HFF-Myc (cell line): Measurements from ENCODE around the gene MMP20.

Experiments used
- DNase-seq: peaks from one replicate; pipeline ENCODE4 v3.0.0-alpha.2; 2011; ENCODE audit warnings: low read depth; ENCODE audit errors: extremely low read depth
- H3K4me3 ChIP-seq: replicated peaks from 2 replicates; pipeline ENCODE4 v1.5.1; 2011; ENCODE audit warnings: low read depth, mild to moderate bottlenecking, control low read depth, low read length
- CTCF ChIP-seq: IDR thresholded peaks from 2 replicates; pipeline ENCODE4 v1.5.1; 2012; ENCODE audit warnings: mild to moderate bottlenecking, low read depth, low read length, control low read depth; ENCODE audit errors: missing control alignments

The MMP20 gene

GRCh38 chr11:102604875-102605274 lies 20.3 kb downstream of the MMP20 start:
- H3K4me3 ChIP-seq: no peak overlapping the region
- DNase-seq: no peak
- no peak for TF ChIP-seq CTCF

- TF ChIP-seq CTCF: no peak
- H3K4me3 ChIP-seq: no peak overlapping the region
Observed at GRCh38 chr11:102604011-102604410, 21.1 kb downstream of the MMP20 start.

GRCh38 chr11:102603576-102603975 lies 21.6 kb downstream of the MMP20 start:
- no peak for TF ChIP-seq CTCF
- H3K4me3 ChIP-seq: no peak overlapping the region
- no peak for DNase-seq

More at GRCh38 chr11:102604011-102604410, 21.1 kb downstream of the MMP20 start:
- DNase-seq: no peak

- no peak for TF ChIP-seq CTCF
- no peak for DNase-seq
- no peak overlapping the region for H3K4me3 ChIP-seq
Observed at GRCh38 chr11:102603091-102603490, 22.0 kb downstream of the MMP20 start.

GRCh38 chr11:102600666-102601065 lies 24.5 kb downstream of the MMP20 start:
- no peak overlapping the region for H3K4me3 ChIP-seq
- DNase-seq: no peak
- TF ChIP-seq CTCF: no peak

- TF ChIP-seq CTCF: no peak
- no peak overlapping the region for H3K4me3 ChIP-seq
- peak; percentile 85 for DNase-seq
Observed at GRCh38 chr11:102599642-102600261, 25.4 kb downstream of the MMP20 start.

GRCh38 chr11:102598272-102598671 lies 26.9 kb downstream of the MMP20 start:
- DNase-seq: no peak
- TF ChIP-seq CTCF: no peak
- H3K4me3 ChIP-seq: no peak overlapping the region
